WTC11 (cell line): ENCODE data around the gene INO80.

Experiments used
- AFF4 ChIP-seq: sonication (generic); formaldehyde crosslinking; IDR thresholded peaks from 2 replicates; pipeline ENCODE4 v1.8.1; 2023; ENCODE audit warnings: mild to moderate bottlenecking, missing genetic modification reagents, borderline replicate concordance
- ATF2 ChIP-seq: sonication (generic); formaldehyde crosslinking; IDR thresholded peaks from 2 replicates; pipeline ENCODE4 v1.8.1; 2022; ENCODE audit warnings: low read depth, missing genetic modification reagents, borderline replicate concordance
- ATF3 ChIP-seq: sonication (generic); formaldehyde crosslinking; conservative IDR thresholded peaks from 2 replicates; pipeline ENCODE4 v1.8.1; 2022; ENCODE audit warnings: mild to moderate bottlenecking, missing genetic modification reagents
- CTCF ChIP-seq: fragments of 200-600 bp; IDR thresholded peaks from 2 replicates; pipeline ENCODE4 v1.8.0; 2022; ENCODE audit warnings: antibody characterized with exemption
- MAX ChIP-seq: sonication (generic); formaldehyde crosslinking; IDR thresholded peaks from 2 replicates; pipeline ENCODE4 v1.8.0; 2022; ENCODE audit warnings: mild to moderate bottlenecking, missing genetic modification reagents

GRCh38 chr15:40940296-40940801 lies 175.7 kb downstream of the INO80 start:
- TF ChIP-seq CTCF (no peak), MAX (no peak), ATF3 (CRISPR knock-in tag) (no peak), ATF2 (CRISPR knock-in tag) (no peak), AFF4 (CRISPR knock-in tag) (no peak)
